GM23338 (cell line): ENCODE data around the gene AP1S2. TPM values are rescaled to one million over a fixed set of nuclear protein-coding genes. Genes with fewer than 3 reads are reported as not detected.

ENCODE experiments used
- ATAC-seq: fragments of 200-7000 bp; cut with Tn5 transposase; 3 replicates; pipeline ENCODE4 v1.9.1; 2020
- DNase-seq: peaks from one replicate; pipeline ENCODE4 v3.0.0-alpha.2; 2015; ENCODE audit warnings: low spot score
- H2AFZ ChIP-seq: fragments of 200-600 bp; sonication (generic); 2 replicates; pipeline ENCODE4 v1.8.0; 2016; ENCODE audit warnings: antibody characterized with exemption, mild to moderate bottlenecking, moderate library complexity
- H3F3A ChIP-seq: fragments of 200-600 bp; sonication (generic); replicated peaks from 2 replicates; pipeline ENCODE4 v1.8.0; 2017; ENCODE audit warnings: antibody characterized with exemption, mixed run types, low read depth
- H3K27ac ChIP-seq: fragments of 200-600 bp; sonication (generic); 2 replicates; pipeline ENCODE4 v1.6.1; 2016; ENCODE audit warnings: low read depth
- H3K27me3 ChIP-seq: fragments of 200-600 bp; sonication (generic); 2 replicates; pipeline ENCODE4 v1.8.0; 2016; ENCODE audit warnings: mild to moderate bottlenecking, mixed run types, moderate library complexity; ENCODE audit not compliant: insufficient read depth
- H3K36me3 ChIP-seq: fragments of 200-600 bp; sonication (generic); 2 replicates; pipeline ENCODE4 v1.8.0; 2016; ENCODE audit warnings: mild to moderate bottlenecking; ENCODE audit not compliant: insufficient read depth
- H3K4me1 ChIP-seq: fragments of 200-600 bp; sonication (generic); 2 replicates; pipeline ENCODE4 v1.8.0; 2016; ENCODE audit warnings: mild to moderate bottlenecking, moderate library complexity; ENCODE audit not compliant: insufficient read depth
- H3K4me2 ChIP-seq: fragments of 200-600 bp; sonication (generic); 2 replicates; pipeline ENCODE4 v1.7.1; 2017; ENCODE audit warnings: mixed run types
- H3K4me3 ChIP-seq: fragments of 200-600 bp; sonication (generic); 2 replicates; pipeline ENCODE4 v1.6.1; 2016; ENCODE audit warnings: mixed run types
- H3K79me2 ChIP-seq: fragments of 200-600 bp; sonication (generic); replicated peaks from 2 replicates; pipeline ENCODE4 v1.8.0; 2017; ENCODE audit warnings: mild to moderate bottlenecking; ENCODE audit not compliant: insufficient read depth
- H3K9me2 ChIP-seq: fragments of 200-600 bp; sonication (generic); 2 replicates; pipeline ENCODE4 v1.8.0; 2017; ENCODE audit not compliant: insufficient read depth
- H4K20me1 ChIP-seq: fragments of 200-600 bp; sonication (generic); replicated peaks from 2 replicates; pipeline ENCODE4 v1.8.0; 2017; ENCODE audit warnings: mild to moderate bottlenecking; ENCODE audit not compliant: insufficient read depth
- H3K27ac Mint-ChIP-seq: 2 replicates; pipeline ENCODE4 v1.8.0; 2020; ENCODE audit warnings: inconsistent platforms, mild to moderate bottlenecking, moderate library complexity, mixed read lengths
- H3K27me3 Mint-ChIP-seq: 3 replicates; pipeline ENCODE4 v1.8.0; 2022; ENCODE audit warnings: low read depth, mild to moderate bottlenecking, moderate library complexity, mixed read lengths, inconsistent platforms; ENCODE audit not compliant: insufficient read depth, poor library complexity
- H3K36me3 Mint-ChIP-seq: 3 replicates; pipeline ENCODE4 v1.8.0; 2021; ENCODE audit warnings: low read depth, mild to moderate bottlenecking, inconsistent platforms, moderate library complexity, mixed read lengths
- H3K4me1 Mint-ChIP-seq: 3 replicates; pipeline ENCODE4 v1.8.0; 2020; ENCODE audit warnings: mild to moderate bottlenecking, inconsistent platforms, mixed read lengths
- H3K4me3 Mint-ChIP-seq: 3 replicates; pipeline ENCODE4 v1.8.0; 2021; ENCODE audit warnings: moderate library complexity, mild to moderate bottlenecking, inconsistent platforms, mixed read lengths
- H3K9me3 Mint-ChIP-seq: 3 replicates; pipeline ENCODE4 v1.8.0; 2020; ENCODE audit warnings: moderate library complexity, mild to moderate bottlenecking, inconsistent platforms, mixed read lengths
- CREB1 ChIP-seq: fragments of 250-450 bp; sonication (Bioruptor Pico); IDR thresholded peaks from 2 replicates; pipeline ENCODE4 v1.5.0; 2020; ENCODE audit warnings: low read depth, mild to moderate bottlenecking, moderate library complexity
- ETS1 ChIP-seq: IDR thresholded peaks from 2 replicates; pipeline ENCODE4 v1.6.1; 2016; ENCODE audit warnings: antibody characterized with exemption
- EZH2phosphoT487 ChIP-seq: fragments of 200-600 bp; sonication (generic); IDR thresholded peaks from one replicate; pipeline ENCODE4 v1.8.1; 2018; ENCODE audit warnings: antibody characterized with exemption; ENCODE audit not compliant: unreplicated experiment
- NANOG ChIP-seq: IDR thresholded peaks from 2 replicates; pipeline ENCODE4 v1.6.1; 2016; ENCODE audit warnings: antibody characterized with exemption, borderline replicate concordance
- REST ChIP-seq: IDR thresholded peaks from one replicate; pipeline ENCODE4 v1.6.1; 2018; ENCODE audit warnings: antibody characterized with exemption; ENCODE audit not compliant: unreplicated experiment
- STAT1 ChIP-seq: IDR thresholded peaks from one replicate; pipeline ENCODE4 v1.6.1; 2016; ENCODE audit warnings: antibody characterized with exemption; ENCODE audit not compliant: unreplicated experiment
- ZNF114 ChIP-seq: fragments of 250-450 bp; sonication (Bioruptor Pico); IDR thresholded peaks from 2 replicates; pipeline ENCODE4 v1.5.0; 2020; ENCODE audit warnings: mild to moderate bottlenecking, moderate library complexity
- polyA plus RNA-seq: library from polyadenylated mRNA; unstranded; fragments of >200 nt; fragmentation: Nextera tagmentation; extraction: Ambion mirVana; gene quantifications from 2 replicates; pipeline ENCODE4 v1.2.1, GENCODE V29; 2016
- total RNA-seq: library from RNA; depleted of rRNA; stranded (reverse); fragments of >200 nt; shearing (Covaris generic); gene quantifications from 2 replicates; pipeline ENCODE4 v1.2.3, GENCODE V29; 2014
- TF ChIP-seq, protein P1 (sequence below), 2 experiments: fragments of 200-600 bp in 1 of 2; sonication (generic) in 1 of 2; conservative IDR thresholded peaks; 2 replicates each; pipeline versions ENCODE4 v1.5.1 to v1.6.1; 2016 to 2017; ENCODE audit warnings: antibody characterized with exemption in 2 of 2, low read depth in 2 of 2, mild to moderate bottlenecking in 2 of 2, moderate library complexity in 1 of 2

The AP1S2 gene
- total and polyA plus RNA-seq, 2 experiments from 2014 or later = 160 to 251 TPM

DNA sequence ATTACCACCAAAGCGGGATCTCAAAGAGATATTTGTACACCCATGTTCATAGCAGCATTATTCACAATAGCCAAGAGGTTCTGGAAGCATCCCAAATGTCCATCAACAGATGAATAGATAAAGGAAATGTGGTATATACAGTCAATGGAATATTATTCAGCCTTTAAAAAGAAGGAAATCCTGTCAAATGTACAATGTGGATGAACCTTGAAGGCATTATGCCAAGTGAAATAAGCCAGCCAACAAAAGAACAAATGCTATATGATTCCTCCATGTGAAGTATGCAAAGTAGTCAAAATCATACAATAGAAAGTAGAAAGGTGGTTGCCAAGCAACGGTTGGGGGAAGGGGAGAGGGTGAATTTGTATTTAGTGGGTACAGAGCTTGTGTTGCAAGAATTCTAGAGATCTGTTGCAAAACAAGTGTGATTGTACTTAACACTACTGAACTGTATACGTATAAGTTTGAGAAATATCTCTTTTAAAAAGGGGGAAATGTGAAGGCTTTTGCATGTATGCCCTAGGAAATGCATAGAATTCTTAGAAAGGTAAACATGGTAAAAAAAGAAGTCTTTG is 69.3 kb downstream of the AP1S2 start (continued):
- TF ChIP-seq REST = no peak
- TF ChIP-seq STAT1 = no peak
- no peak for TF ChIP-seq CREB1 (CRISPR knock-in tag)
- TF ChIP-seq, protein P1, sequence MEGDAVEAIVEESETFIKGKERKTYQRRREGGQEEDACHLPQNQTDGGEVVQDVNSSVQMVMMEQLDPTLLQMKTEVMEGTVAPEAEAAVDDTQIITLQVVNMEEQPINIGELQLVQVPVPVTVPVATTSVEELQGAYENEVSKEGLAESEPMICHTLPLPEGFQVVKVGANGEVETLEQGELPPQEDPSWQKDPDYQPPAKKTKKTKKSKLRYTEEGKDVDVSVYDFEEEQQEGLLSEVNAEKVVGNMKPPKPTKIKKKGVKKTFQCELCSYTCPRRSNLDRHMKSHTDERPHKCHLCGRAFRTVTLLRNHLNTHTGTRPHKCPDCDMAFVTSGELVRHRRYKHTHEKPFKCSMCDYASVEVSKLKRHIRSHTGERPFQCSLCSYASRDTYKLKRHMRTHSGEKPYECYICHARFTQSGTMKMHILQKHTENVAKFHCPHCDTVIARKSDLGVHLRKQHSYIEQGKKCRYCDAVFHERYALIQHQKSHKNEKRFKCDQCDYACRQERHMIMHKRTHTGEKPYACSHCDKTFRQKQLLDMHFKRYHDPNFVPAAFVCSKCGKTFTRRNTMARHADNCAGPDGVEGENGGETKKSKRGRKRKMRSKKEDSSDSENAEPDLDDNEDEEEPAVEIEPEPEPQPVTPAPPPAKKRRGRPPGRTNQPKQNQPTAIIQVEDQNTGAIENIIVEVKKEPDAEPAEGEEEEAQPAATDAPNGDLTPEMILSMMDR (conservative IDR thresholded peaks at IDR 0.05; ENCODE audit: low read depth in 2 of 2) = no peak
- TF ChIP-seq NANOG = no peak
- TF ChIP-seq EZH2phosphoT487 = no peak
- no peak for TF ChIP-seq ZNF114 (CRISPR knock-in tag)
- no peak for TF ChIP-seq ETS1

DNA sequence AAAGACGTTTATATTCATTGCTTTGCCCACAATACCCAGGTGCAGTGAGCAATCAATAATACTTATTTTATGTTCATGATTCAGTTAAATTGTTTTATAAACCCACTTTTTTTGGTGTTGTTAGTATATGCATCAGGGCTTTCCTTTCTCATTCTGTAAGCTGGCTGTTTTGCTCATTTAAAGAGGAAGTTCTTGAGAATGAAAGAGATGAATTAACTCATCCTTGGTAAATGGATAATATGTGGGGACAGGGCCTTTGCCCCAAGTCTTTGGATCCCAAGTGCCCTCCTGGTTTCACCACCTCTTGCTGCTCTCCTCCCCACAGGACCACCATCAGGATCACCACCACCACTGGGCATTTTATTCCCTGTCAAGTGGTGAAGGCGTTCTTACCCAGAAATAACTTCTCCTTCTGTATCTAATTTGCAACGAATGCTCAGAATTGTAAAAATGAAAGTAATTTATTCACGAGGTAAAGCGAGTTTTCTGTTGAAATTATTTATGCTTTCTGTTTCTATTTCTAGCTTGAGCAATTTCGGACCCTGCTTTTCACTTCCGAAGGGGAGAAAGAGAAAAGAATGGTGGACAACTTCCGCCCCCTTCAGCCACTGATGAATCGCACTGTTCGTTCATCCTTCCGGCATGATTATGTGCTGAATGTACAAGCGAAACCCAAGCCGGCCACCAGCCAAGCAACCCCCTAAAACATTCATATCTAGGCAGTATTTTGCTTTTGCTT is 72.5 kb downstream of the AP1S2 start:
- no peak overlapping the region for H3K27ac Mint-ChIP-seq

More for the DNA sequence above, 72.5 kb downstream of the AP1S2 start:
- Histone ChIP-seq H3K27ac (no peak overlapping the region), H4K20me1 (no peaks in the 10 kb centered on the region), H3K79me2 (no peaks in the 10 kb centered on the region), H3F3A (no peaks in the 10 kb centered on the region), H3K36me3 (0 out of 2 replicates have a peak, but pooled peaks cover 8% of the 10 kb centered on the region), H3K4me3 (no peak overlapping the region), H3K4me2 (no peak overlapping the region), H2AFZ (no peak overlapping the region), H3K9me2 (no peaks in the 10 kb centered on the region), H3K4me1 (no peaks in the 10 kb centered on the region), H3K27me3 (no peaks in the 10 kb centered on the region)
- Mint-ChIP-seq H3K4me3 (no peak overlapping the region), H3K27me3 (peaks cover 4% of the 10 kb centered on the region), H3K36me3 (peaks cover 21% of the 10 kb centered on the region), H3K4me1 (no peaks in the 10 kb centered on the region), H3K9me3 (no peaks in the 10 kb centered on the region)
- DNase-seq (no peak), ATAC-seq (no peak)
- TF ChIP-seq, protein P1 (conservative IDR thresholded peaks at IDR 0.05; ENCODE audit: low read depth in 2 of 2) = no peak
- TF ChIP-seq REST = no peak
